Lung (tissue), 12 donors: Measurements from ENCODE around the gene GSE1. TPM values are rescaled to one million over a fixed set of nuclear protein-coding genes. Genes with fewer than 3 reads are reported as not detected.

Source experiments
- ATAC-seq: fragments of 200-7000 bp; cut with Tn5 transposase; one replicate; pipeline ENCODE4 v1.9.1; 2020; ENCODE audit warnings: moderate number of reproducible peaks; ENCODE audit not compliant: insufficient read depth, low FRiP score
- DNase-seq, 3 donors: peaks; one replicate each; pipeline ENCODE4 v3.0.0-alpha.2; 2013 to 2017
- H3K27ac ChIP-seq, 2 donors: one replicate each; pipeline ENCODE4 v1.5.1; 2013; ENCODE audit warnings: mild to moderate bottlenecking in 2 of 2, moderate library complexity in 2 of 2, control low read depth in 1 of 2, inconsistent platforms in 1 of 2, low read depth in 1 of 2, low read length in 1 of 2
- H3K27me3 ChIP-seq, 3 donors: one replicate each; pipeline ENCODE4 v1.5.1; 2013; ENCODE audit warnings: low read length in 2 of 3; ENCODE audit not compliant: control insufficient read depth in 3 of 3, insufficient read depth in 3 of 3
- H3K36me3 ChIP-seq, 4 donors: one replicate each; pipeline ENCODE4 v1.5.1; 2013; ENCODE audit warnings: low read length in 4 of 4, mild to moderate bottlenecking in 1 of 4, moderate library complexity in 1 of 4; ENCODE audit not compliant: control insufficient read depth in 4 of 4, insufficient read depth in 4 of 4
- H3K4me1 ChIP-seq, 5 donors: one replicate each; pipeline ENCODE4 v1.5.1; 2013; ENCODE audit warnings: low read length in 5 of 5, mild to moderate bottlenecking in 2 of 5, moderate library complexity in 1 of 5; ENCODE audit not compliant: control insufficient read depth in 5 of 5, insufficient read depth in 5 of 5
- H3K4me3 ChIP-seq: one replicate; pipeline ENCODE4 v1.5.1; 2013; ENCODE audit warnings: mild to moderate bottlenecking, control low read depth, moderate library complexity
- H3K9ac ChIP-seq, 2 donors: one replicate each; pipeline ENCODE4 v1.5.1; 2013; ENCODE audit warnings: low read length in 2 of 2, control low read depth in 1 of 2; ENCODE audit not compliant: insufficient read depth in 1 of 2
- H3K9me3 ChIP-seq, 4 donors: one replicate each; pipeline ENCODE4 v1.5.1; 2013; ENCODE audit warnings: low read length in 3 of 4, mild to moderate bottlenecking in 1 of 4, moderate library complexity in 1 of 4; ENCODE audit not compliant: control insufficient read depth in 4 of 4, insufficient read depth in 3 of 4
- CTCF ChIP-seq: IDR thresholded peaks from 2 replicates; pipeline ENCODE4 v1.5.1; 2012; ENCODE audit warnings: mild to moderate bottlenecking; ENCODE audit errors: control extremely low read depth, extremely low read depth
- WGBS, 2 donors: extraction: QIAGEN DNeasy Blood & Tissue Kit; methylation state at CpG; one replicate each; pipeline ENCODE4 v1.1.7; 2013; 5-methylcytosine and 5-hydroxymethylcytosine counted together
- polyA plus RNA-seq, 2 donors: library from polyadenylated mRNA; stranded (reverse); fragments of 200-250 nt; gene quantifications; one replicate each; pipeline ENCODE4 v1.2.1, GENCODE V29; 2013
- total RNA-seq, 2 donors: library from RNA; depleted of rRNA in 1 of 2; stranded (reverse); fragments of >200 nt in 1 of 2; gene quantifications; one replicate each; pipeline ENCODE4 v1.2.1, GENCODE V29; 2014 to 2021
- donor health status: control.
- donor health status: control.
- donor health status: Bipolar disorder and iron deficiency.
- donor health status: healthy.
- donor health status: DM: yes; HTN: yes; CAD: no.

Gene GSE1
- total and polyA plus RNA-seq, 4 donors: 21.3 to 122 (median 74.7) TPM

- H3K27ac ChIP-seq: no peak overlapping the region
- 79 to 89% methylated on average over 11 of the region's 11 CpGs for WGBS, 2 donors
- H3K9ac ChIP-seq: no peak overlapping the region
- peaks cover 0 to 68% (median 34%) of the 10 kb centered on the region in 5 donors for H3K4me1 ChIP-seq
- ATAC-seq (no peak), DNase-seq (no peak)
- no peaks in the 10 kb centered on the region for H3K9me3 ChIP-seq
- H3K4me3 ChIP-seq: no peak overlapping the region
- H3K27me3 ChIP-seq: no peaks in the 10 kb centered on the region
- no peak for TF ChIP-seq CTCF
- no peaks in the 10 kb centered on the region for H3K36me3 ChIP-seq
Measured at GRCh38 chr16:85608515-85608885, 4.6 kb upstream of the GSE1 start.

GRCh38 chr16:85608887-85609286 is 4.2 kb upstream of the GSE1 start:
- H3K4me3 ChIP-seq: no peak overlapping the region
- no peak overlapping the region for H3K9ac ChIP-seq
- no peak for ATAC-seq
- DNase-seq: no peak
- H3K4me1 ChIP-seq: peaks cover 0 to 68% (median 34%) of the 10 kb centered on the region in 5 donors
- no peak for TF ChIP-seq CTCF
- WGBS, 2 donors: 93 to 95% methylated on average over 10 of the region's 10 CpGs
- H3K36me3 ChIP-seq: no peaks in the 10 kb centered on the region
- no peaks in the 10 kb centered on the region for H3K27me3 ChIP-seq
- no peak overlapping the region for H3K27ac ChIP-seq
- no peaks in the 10 kb centered on the region for H3K9me3 ChIP-seq

GRCh38 chr16:85609539-85609938 is 3.6 kb upstream of the GSE1 start:
- DNase-seq: no peak
- Histone ChIP-seq H3K9ac (no peak overlapping the region), H3K9me3 (no peaks in the 10 kb centered on the region), H3K4me1 (peaks cover 0 to 71% (median 34%) of the 10 kb centered on the region in 5 donors), H3K27ac (no peak overlapping the region), H3K4me3 (no peak overlapping the region), H3K27me3 (no peaks in the 10 kb centered on the region), H3K36me3 (no peaks in the 10 kb centered on the region)
- TF ChIP-seq CTCF: no peak
- ATAC-seq: no peak
- 92 to 95% methylated on average over 7 of the region's 7 CpGs for WGBS, 2 donors

GRCh38 chr16:85610059-85610445 is 3.1 kb upstream of the GSE1 start:
- TF ChIP-seq CTCF: no peak
- no peak for DNase-seq
- peaks cover 0 to 73% (median 36%) of the 10 kb centered on the region in 5 donors for H3K4me1 ChIP-seq
- WGBS, 2 donors: 25 to 27% methylated on average over 11 of the region's 11 CpGs
- no peak overlapping the region for H3K4me3 ChIP-seq
- ATAC-seq: no peak
- H3K27me3 ChIP-seq: no peaks in the 10 kb centered on the region
- H3K36me3 ChIP-seq: no peaks in the 10 kb centered on the region
- H3K27ac ChIP-seq: peak overlapping the region in 1 of 2 donors; percentile 57
- no peak overlapping the region for H3K9ac ChIP-seq
- no peaks in the 10 kb centered on the region for H3K9me3 ChIP-seq
